ENCODE results near the gene TXNRD3.

Gene TXNRD3

DNA sequence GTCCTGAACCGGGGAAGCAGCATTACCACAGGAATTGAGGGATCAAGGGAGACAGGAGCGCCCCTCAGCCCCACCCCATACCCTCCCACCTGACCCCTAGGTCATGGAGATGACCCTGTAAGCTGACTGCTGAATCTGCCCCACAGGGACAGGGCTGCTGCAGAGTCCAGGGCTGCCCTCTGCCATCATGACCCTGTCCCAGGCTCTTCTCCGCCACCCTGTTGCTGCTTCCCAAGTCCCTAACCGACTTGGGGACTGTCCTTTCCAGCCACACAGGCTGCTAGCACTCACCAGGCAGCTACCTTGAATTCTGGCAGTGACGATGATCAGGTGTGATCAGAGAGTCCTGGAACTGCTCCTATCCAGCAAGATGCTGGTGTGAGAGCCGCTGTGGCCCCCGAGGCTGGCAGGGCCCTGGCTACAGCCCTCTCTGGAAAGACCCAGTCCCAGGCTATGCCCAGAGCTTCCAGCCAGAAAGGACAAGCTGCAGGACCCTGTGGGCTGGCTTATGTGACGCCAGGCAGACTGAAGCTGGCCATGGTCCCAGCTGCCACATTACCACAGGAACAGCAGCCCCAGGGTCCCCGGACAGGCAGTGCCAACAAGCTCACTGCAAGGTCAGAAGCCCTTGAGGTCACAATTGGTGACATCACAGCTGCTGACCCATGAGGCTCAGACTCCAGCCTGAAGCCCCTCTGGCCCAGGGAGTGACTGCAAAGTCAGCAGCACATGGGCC is 96.4 kb downstream of the TXNRD3 start, which contains the start of gene C3orf22:
Gene C3orf22 (minus strand): TSS at position 597 of the 736 bp plus-strand sequence. CDS start 5,542 bp downstream, outside the sequence.
- in situ Hi-C loops (cut with HindIII; ENCODE audit: low sequenced_read_pairs), result no loop called here
- TF ChIP-seq, protein P1, sequence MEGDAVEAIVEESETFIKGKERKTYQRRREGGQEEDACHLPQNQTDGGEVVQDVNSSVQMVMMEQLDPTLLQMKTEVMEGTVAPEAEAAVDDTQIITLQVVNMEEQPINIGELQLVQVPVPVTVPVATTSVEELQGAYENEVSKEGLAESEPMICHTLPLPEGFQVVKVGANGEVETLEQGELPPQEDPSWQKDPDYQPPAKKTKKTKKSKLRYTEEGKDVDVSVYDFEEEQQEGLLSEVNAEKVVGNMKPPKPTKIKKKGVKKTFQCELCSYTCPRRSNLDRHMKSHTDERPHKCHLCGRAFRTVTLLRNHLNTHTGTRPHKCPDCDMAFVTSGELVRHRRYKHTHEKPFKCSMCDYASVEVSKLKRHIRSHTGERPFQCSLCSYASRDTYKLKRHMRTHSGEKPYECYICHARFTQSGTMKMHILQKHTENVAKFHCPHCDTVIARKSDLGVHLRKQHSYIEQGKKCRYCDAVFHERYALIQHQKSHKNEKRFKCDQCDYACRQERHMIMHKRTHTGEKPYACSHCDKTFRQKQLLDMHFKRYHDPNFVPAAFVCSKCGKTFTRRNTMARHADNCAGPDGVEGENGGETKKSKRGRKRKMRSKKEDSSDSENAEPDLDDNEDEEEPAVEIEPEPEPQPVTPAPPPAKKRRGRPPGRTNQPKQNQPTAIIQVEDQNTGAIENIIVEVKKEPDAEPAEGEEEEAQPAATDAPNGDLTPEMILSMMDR (IDR thresholded peaks at IDR 0.05; ENCODE audit: low read depth, low read length, missing control alignments), result no peak
- DNase-seq (ENCODE audit: low read depth), result no peak
- H3K4me3 ChIP-seq (ENCODE audit: low read depth, low read length), result no peak within 1 kb of the TSS

DNA sequence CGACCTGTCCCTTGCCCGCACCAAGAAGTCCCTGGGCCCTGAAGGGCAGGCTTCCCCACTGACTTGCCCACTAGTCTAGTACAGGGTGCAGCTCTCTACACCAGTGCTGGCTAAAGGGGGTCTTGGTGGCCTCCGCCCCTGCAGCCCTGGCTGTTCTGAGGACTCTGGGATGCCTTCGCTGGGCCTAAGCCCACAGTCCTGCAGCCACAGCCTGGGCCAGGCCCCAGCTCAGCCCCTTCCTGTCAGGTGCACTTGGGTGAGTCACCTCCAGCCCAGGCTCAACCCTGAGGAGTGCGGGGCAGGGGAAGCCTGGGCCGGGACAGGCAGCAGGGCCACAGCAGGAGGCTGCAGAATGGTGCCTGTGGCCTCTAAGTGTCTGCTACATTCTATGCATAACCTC is 97.2 kb downstream of the TXNRD3 start:
- in situ Hi-C loops (cut with HindIII; ENCODE audit: low sequenced_read_pairs), result no loop called here
- H3K4me3 ChIP-seq (ENCODE audit: low read depth, low read length), result no peak overlapping the region
- TF ChIP-seq, protein P1 (IDR thresholded peaks at IDR 0.05; ENCODE audit: low read depth, low read length, missing control alignments), result no peak
- DNase-seq (ENCODE audit: low read depth), result no peak

DNA sequence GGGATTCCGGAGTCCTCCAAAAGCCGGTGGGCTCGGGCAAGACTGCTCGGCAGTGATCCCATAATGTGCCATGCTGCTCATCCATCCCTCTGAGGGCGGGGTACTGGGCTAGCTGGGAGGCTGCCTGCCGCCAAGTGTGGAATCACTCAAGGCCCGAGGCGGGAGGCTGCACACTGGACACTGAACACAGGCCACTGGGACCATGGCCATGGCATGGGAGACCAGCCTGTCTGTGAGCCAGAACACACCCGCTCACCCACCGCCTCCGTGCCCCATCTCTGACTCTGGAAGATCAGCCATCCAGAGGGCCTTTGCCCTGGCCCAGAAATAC is 97.5 kb downstream of the TXNRD3 start:
- TF ChIP-seq, protein P1 (IDR thresholded peaks at IDR 0.05; ENCODE audit: low read depth, low read length, missing control alignments), result no peak
- no peak overlapping the region for H3K4me3 ChIP-seq (ENCODE audit: low read depth, low read length)
- in situ Hi-C loops (cut with HindIII; ENCODE audit: low sequenced_read_pairs), result no loop called here
- no peak for DNase-seq (ENCODE audit: low read depth)
